ENCODE measurements around the gene CERKL. TPM values are rescaled to one million over a fixed set of nuclear protein-coding genes. Genes with fewer than 3 reads are reported as not detected.

CERKL gene
- total RNA-seq, 1 donor from 2014 or later, result not detected

DNA sequence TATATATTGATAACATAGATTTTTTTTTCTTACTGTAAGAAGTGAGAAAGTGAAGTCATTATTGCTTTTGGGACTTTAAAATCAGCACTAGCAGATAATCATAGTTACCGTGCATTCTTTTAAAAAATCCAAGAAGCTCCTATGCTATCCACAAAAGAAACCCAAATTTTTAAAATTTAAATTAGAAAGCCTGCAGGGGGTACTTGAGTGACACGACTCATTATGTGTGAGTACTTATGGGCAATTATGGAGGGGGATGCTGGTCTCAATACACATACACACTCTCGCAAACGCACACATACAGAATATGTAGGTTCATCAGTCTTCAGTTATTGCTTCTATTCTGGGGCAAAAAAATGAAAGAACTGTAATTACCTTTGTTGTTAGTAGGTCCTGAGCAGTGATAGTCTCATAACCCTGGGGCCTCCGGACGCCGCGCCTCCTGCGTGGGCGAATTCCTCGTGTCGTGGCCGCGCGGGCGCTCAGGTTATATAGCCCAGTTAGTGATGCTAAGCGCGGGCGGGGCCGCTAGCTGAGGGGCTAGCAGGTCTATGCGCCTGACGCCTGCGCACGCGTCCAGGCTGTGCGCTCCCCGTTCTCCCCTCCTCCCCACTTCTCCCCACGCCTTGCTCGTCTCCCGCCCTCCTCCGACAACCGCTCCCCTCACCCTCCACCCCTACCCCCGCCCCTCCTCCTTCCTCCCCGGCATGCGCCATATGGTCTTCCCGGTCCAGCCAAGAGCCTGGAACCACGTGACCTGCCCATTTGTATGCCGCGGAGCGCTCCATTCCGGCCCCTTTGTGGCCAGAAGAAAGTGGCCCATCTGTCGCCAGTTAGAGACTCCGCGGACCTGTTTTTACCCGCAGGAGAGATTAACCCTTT is 23.4 kb upstream of the CERKL start, which contains the start of gene NEUROD1:
Gene NEUROD1 (minus strand): TSS at position 463 of the 882 bp plus-strand sequence. CDS start 1,657 bp downstream, outside the sequence.
- intact Hi-C loops (cut with DNase I), result no loop called here
- no peak for DNase-seq (ENCODE audit: missing footprints)
- ATAC-seq, result no peak

DNA sequence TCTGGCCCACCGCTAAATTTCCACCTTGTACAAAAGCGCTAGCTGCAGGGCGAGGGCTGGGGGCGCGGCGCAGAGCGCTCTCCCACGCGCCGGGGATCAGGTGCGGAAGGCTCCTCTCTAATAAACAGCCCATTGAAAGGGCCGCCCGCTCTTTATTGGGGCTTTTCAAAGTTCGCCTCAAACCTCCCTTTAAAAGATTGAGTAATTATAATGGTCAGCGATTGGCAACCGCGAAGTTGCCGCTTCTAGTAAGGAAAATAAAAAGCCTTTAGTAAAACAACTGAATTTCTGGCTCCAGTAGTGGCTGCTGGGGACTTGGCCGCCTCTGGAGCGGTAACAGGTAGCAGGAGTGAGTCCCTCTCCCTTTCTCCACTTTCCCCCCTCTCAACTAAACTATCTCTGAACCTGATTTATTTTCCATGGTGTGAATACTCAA is 22.7 kb upstream of the CERKL start:
- ATAC-seq, result no peak
- DNase-seq (ENCODE audit: missing footprints), result no peak
- intact Hi-C loops (cut with DNase I), result no loop called here

DNA sequence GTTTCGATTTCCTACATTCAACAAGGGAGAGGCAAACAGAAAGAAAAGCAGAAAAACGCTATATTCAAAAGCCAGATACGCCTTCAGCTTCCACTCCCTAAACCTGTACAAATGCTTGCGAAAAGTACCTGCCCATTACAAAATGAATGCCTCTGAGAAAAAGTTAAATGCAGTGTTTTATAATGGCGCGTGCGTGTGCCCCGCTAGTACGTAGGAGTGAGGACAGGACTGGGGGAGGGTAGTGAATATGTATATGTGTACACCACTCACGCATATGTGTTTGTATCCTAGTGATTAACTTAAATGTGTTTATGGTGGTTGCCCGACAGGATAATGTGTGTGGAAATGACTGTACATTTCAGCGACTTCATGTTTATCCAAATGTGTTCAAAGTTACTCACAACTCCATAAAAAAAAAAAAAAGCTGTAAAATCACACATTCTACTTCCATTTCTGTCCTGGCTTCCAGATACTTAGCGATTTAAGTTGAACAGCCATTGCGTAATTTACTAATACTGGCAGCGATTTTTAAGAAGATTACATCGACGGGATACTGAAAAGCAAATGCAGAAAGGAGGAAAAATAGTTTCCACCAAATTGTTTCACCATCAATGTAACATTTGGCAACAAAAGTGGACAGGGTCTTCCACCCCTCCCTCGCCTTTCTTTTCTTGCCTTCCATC is 22.1 kb upstream of the CERKL start:
- ATAC-seq (no peak), DNase-seq (ENCODE audit: missing footprints) (no peak)
- intact Hi-C loops (cut with DNase I), result no loop called here

- intact Hi-C loops (cut with DNase I), result no loop called here
- peak; percentile 74 for DNase-seq (ENCODE audit: missing footprints)
- ATAC-seq, result peak; percentile 81
These were observed 21.1 kb upstream of the CERKL start for GRCh38 chr2:181677912-181678586.

GRCh38 chr2:181675254-181675653 is 18.3 kb upstream of the CERKL start:
- intact Hi-C loops (cut with DNase I), result no loop called here
- ATAC-seq (no peak), DNase-seq (ENCODE audit: missing footprints) (no peak)

- intact Hi-C loops (cut with DNase I), result no loop called here
- ATAC-seq (no peak), DNase-seq (ENCODE audit: missing footprints) (no peak)
These were observed 17.6 kb upstream of the CERKL start for GRCh38 chr2:181674461-181674860.

DNA sequence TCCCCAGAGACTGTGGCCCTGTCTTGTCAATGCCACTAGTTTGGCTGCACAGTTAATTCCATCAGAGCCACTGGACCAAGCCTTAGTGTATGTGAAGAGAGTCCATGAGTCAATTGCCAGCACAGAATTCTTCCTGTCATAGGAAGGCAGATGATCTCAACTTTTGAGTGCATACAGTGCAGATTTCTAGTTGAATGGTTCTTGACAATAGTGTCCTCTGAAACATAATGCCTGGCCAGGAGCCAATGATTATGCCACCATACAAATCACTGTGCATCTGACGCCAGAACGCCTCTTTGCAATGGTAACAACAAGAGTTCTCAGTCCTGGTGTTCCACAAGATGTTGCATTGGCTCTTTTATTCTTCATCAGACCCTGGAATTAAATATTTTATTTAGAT is 16.3 kb upstream of the CERKL start:
- no peak for ATAC-seq
- intact Hi-C loops (cut with DNase I), result no loop called here
- no peak for DNase-seq (ENCODE audit: missing footprints)

DNA sequence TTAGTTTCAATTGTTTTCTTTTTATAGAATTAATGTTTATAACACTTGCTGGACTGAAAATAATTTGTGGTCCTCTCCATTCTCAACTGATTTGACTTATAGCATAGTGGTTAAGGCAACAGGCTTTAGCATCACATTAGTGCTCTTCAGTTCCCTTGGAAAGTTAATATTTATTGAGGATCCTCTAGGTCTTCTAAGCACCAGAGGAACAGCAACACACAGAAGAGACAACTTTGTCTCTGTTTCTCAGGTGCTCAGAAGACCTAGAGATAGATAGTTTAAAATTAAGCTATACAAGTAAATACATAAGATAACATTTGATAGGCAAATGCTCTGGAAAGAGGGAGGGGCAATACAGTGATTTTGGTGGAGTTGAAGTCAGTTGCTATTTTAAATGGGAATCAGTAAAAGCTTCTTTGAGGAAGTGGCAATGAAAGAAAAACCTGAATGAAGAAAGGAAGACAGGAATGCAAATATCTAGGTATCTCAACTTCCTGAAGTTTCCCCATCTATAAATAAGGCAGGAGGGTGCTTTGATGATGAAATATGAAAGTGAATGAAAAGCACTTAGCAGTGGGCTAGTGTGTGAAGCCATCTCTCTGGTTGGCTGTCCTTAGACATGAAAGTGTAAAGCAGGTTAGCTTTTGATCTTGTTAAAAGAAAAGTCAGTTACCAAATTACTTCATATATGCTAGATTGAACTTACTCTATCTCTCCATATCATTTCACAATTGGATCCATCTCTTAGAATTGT is 15.5 kb upstream of the CERKL start:
- no peak for ATAC-seq
- intact Hi-C loops (cut with DNase I), result no loop called here
- no peak for DNase-seq (ENCODE audit: missing footprints)

DNA sequence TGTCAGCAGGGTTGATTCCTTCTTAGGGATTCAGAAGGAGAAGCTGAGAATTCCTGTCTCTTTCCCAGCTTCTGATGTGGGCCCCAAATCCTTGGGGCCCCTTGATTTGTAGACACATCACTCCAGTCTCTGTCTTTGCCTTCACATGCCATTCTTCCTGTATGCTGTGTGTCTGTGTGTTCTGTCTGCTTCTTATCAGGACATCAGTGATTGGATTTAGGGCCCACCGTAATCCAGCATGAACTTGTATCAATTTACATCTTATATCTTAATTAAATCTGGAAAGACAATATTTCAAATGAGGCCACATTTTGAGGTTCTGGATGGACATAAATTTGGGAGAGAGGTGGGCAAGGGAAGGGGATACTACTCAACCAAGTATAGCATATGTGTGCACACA is 13.7 kb upstream of the CERKL start:
- intact Hi-C loops (cut with DNase I), result no loop called here
- ATAC-seq (no peak), DNase-seq (ENCODE audit: missing footprints) (no peak)

GRCh38 chr2:181667234-181667633 is 10.3 kb upstream of the CERKL start:
- intact Hi-C loops (cut with DNase I), result no loop called here
- ATAC-seq (no peak), DNase-seq (ENCODE audit: missing footprints) (no peak)

GRCh38 chr2:181662287-181662686 is 5.4 kb upstream of the CERKL start:
- no peak for ATAC-seq
- no peak for DNase-seq (ENCODE audit: missing footprints)
- intact Hi-C loops (cut with DNase I), result no loop called here

DNA sequence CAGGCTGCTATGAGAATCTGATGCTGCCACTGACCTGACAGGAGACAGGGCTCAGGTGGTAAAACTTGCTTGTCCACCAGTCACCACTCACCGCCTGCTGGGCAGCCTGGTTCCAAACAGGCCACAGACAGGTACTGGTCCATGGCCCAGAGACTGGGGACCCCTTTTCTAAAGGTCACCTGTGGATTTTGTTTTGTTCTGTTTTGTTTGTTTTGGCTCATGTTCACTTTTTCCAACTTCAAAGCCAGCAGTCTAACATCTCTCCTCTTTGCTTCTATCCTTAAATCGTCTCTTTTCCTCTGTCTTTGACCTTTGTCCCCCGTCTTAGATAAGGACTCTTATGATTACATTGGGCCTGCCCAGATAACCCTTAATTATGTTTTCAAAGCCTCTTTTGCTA is 3.3 kb upstream of the CERKL start:
- intact Hi-C loops (cut with DNase I), result no loop called here
- no peak for ATAC-seq
- DNase-seq (ENCODE audit: missing footprints), result no peak

GRCh38 chr2:181658444-181658843 is 1.5 kb upstream of the CERKL start:
- no peak for ATAC-seq
- intact Hi-C loops (cut with DNase I), result no loop called here

DNA sequence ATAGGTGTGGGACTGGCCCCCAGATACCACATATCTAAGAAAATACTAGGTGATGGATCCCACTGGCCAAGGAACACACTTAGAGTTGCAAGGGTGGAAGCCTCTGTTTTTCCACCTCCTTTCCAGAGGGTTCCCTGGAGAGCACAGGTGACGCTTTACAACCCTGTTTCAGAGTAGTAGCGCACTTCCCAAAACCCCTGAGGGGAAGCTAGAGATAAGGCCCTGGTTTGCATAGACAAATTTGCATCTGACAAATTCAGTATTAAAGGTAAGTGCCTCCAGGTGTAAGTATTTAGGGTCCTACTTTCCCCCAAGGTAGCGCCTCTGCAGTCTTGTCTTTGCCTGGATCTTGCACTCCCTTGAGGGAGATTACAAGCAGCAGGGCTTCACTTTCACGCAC is 474 bp upstream of the CERKL start:
- intact Hi-C loops (cut with DNase I), result no loop called here
- no peak for ATAC-seq
- no peak for DNase-seq (ENCODE audit: missing footprints)

More at GRCh38 chr2:181658444-181658843, 1.5 kb upstream of the CERKL start:
- no peak for DNase-seq (ENCODE audit: missing footprints)

DNA sequence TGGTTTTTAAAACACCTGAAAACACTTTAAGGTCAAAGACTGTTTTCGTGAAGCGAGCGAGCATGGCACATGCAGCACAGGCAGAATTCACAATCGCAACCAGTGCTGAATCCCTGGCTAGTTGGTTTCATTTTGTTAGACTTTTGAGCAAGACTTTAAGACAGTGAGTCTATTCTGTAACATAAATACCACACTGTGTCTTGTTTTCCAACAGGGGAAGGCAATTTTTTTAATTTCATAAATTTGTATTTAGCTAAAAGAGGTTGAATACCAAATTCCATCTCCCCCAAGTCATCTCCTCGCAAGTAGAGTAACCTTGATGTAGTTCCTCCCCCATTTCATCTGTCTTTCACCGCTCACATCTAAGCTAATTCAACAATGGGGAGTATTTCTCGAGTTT is 1.4 kb downstream of the CERKL start:
- DNase-seq (ENCODE audit: missing footprints), result no peak
- ATAC-seq, result no peak
- intact Hi-C loops (cut with DNase I), result no loop called here

DNA sequence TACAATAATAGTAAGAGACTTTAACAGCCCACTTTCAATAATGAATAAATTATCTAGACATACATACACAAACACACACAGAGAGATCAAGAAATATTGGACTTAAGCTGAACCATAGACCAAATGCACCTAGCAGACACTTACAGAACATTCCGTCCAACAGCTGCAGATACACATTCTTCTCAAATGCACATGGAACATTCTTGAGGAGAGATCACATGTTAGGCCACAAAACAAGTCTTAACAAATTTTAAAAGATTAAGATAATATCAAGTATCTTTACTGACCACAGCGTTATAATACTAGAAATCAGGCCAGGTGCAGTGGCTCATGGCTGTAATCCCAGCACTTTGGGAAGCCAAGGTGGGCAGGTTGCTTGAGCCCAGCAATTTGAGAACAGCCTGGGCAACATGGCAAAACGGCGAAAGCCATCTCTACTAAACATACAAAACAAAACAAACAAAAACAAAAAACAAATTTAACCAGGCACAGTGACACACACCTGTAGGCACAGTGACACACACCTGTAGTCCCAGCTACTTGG is 7.4 kb downstream of the CERKL start:
- intact Hi-C loops (cut with DNase I), result no loop called here
- DNase-seq (ENCODE audit: missing footprints) (no peak), ATAC-seq (no peak)

DNA sequence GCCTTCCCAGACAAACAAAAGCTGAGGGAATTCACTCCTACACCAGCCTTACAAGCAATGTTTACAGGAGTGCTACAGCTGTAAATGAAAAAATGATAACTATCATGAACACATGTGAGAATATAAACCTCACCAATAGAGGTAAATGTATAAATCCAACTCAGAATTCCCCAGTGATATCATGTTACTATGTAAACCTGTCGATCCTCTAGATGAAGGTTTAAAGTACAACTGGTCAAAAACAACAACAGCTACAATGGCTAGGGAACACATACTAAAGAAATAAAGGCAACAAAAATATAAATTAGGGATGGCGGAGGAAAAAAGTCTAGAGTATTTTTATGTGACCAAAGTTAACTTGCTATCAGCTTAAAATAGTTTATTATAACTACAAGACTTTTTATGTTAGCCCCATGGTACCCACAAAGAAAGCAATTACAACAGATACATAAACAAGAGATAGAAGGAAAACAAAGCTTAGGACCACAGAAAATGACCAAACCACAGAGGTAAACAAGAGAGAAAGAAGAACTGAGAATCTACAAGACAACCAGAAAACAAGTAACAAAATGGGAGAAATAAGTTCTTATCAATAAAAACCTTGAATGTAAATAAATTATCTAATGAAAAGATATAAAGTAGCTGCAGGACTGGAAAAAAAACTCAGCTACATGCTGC is 8.3 kb downstream of the CERKL start:
- intact Hi-C loops (cut with DNase I), result no loop called here
- ATAC-seq (no peak), DNase-seq (ENCODE audit: missing footprints) (no peak)

DNA sequence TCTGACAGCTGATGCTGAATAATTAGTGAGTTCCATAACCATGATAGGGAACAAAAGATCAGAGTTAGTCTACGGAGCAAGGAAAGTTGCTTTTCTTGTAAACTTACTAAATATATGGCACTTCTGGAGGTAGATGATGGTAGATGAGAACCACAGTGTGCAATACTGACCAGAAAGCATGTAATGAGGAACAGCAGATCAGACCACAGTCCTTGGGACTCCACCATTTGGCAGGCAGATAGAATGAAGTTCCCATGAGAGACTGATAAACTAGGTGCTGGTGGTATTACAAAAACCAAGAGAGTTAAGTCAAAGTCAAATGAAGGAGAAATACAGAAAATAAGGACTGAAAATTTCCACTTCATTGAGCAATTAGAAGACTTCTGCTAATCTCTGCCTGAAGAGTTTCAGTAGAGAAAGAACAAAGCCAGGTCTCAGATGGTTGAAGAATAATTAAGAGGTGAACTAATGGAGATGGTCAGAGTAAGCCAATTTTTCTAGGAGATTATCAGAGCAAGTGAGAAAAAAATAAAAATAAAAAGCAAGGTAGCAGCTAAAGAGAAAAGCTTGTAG is 10.4 kb downstream of the CERKL start:
- ATAC-seq (no peak), DNase-seq (ENCODE audit: missing footprints) (no peak)
- intact Hi-C loops (cut with DNase I), result no loop called here

Measured in Right ventricle myocardium inferior (tissue), 1 donor.